ENCODE measurements around the gene SLC38A5. TPM values are rescaled to one million over a fixed set of nuclear protein-coding genes. Genes with fewer than 3 reads are reported as not detected.
"Not testable (repeated sequence)": the region's sequence is repeated elsewhere in the genome, so short reads cannot be mapped to it uniquely, and the experiment has no call there.

The SLC38A5 gene
- 1.6 TPM in 1 of 2 replicates, not detected in the other for total RNA-seq
- polyA plus RNA-seq, result 0.16 TPM in 1 of 2 replicates, not detected in the other

- peaks cover 28% of the 10 kb centered on the region for H3K27me3 ChIP-seq
- no peak within 1 kb of the TSS for H3K4me3 ChIP-seq
- no peaks in the 10 kb centered on the region for H3K36me3 ChIP-seq
- no peak for TF ChIP-seq CTCF (IDR thresholded peaks at IDR 0.05; ENCODE audit: low read depth, low read length)
- H3K4me1 ChIP-seq (ENCODE audit: low read depth), result no peaks in the 10 kb centered on the region
- DNase-seq (ENCODE audit: low read depth in 1 of 2, low spot score in 1 of 2), result no peak
- H3K27ac ChIP-seq, result no peak within 1 kb of the TSS
- no peaks in the 10 kb centered on the region for H3K9me3 ChIP-seq (ENCODE audit: low read depth)
Observed at GRCh38 chrX:48470110-48470832, at the start of gene SLC38A5. TSS of gene SLC38A5 (minus strand) at chrX:48470260. CDS start at chrX:48467924, 2,336 bp downstream.

GRCh38 chrX:48519481-48519880 is 49.4 kb upstream of the SLC38A5 start:
- DNase-seq (ENCODE audit: low read depth in 1 of 2, low spot score in 1 of 2); H3K27ac ChIP-seq; H3K36me3 ChIP-seq; H3K4me3 ChIP-seq; H3K9me3 ChIP-seq (ENCODE audit: low read depth); H3K4me1 ChIP-seq (ENCODE audit: low read depth); H3K27me3 ChIP-seq: not testable (repeated sequence)

GRCh38 chrX:48516987-48517386 is 46.9 kb upstream of the SLC38A5 start:
- H3K4me3 ChIP-seq, result no peak overlapping the region
- no peaks in the 10 kb centered on the region for H3K27me3 ChIP-seq
- no peak for TF ChIP-seq CTCF (IDR thresholded peaks at IDR 0.05; ENCODE audit: low read depth, low read length)
- H3K9me3 ChIP-seq (ENCODE audit: low read depth), result no peaks in the 10 kb centered on the region
- H3K36me3 ChIP-seq, result no peaks in the 10 kb centered on the region
- no peak for DNase-seq (ENCODE audit: low read depth in 1 of 2, low spot score in 1 of 2)
- H3K4me1 ChIP-seq (ENCODE audit: low read depth), result no peaks in the 10 kb centered on the region
- no peak overlapping the region for H3K27ac ChIP-seq

GRCh38 chrX:48516285-48516684 is 46.2 kb upstream of the SLC38A5 start:
- no peaks in the 10 kb centered on the region for H3K9me3 ChIP-seq (ENCODE audit: low read depth)
- TF ChIP-seq CTCF (IDR thresholded peaks at IDR 0.05; ENCODE audit: low read depth, low read length), result no peak
- H3K36me3 ChIP-seq, result no peaks in the 10 kb centered on the region
- no peaks in the 10 kb centered on the region for H3K4me1 ChIP-seq (ENCODE audit: low read depth)
- no peak overlapping the region for H3K27ac ChIP-seq
- H3K27me3 ChIP-seq, result no peaks in the 10 kb centered on the region
- no peak overlapping the region for H3K4me3 ChIP-seq
- DNase-seq (ENCODE audit: low read depth in 1 of 2, low spot score in 1 of 2), result no peak

GRCh38 chrX:48515842-48516241 is 45.8 kb upstream of the SLC38A5 start:
- Histone ChIP-seq H3K4me3 (no peak overlapping the region), H3K27ac (no peak overlapping the region), H3K27me3 (no peaks in the 10 kb centered on the region), H3K9me3 (ENCODE audit: low read depth) (no peaks in the 10 kb centered on the region), H3K4me1 (ENCODE audit: low read depth) (no peaks in the 10 kb centered on the region), H3K36me3 (no peaks in the 10 kb centered on the region)
- DNase-seq (ENCODE audit: low read depth in 1 of 2, low spot score in 1 of 2), result no peak
- no peak for TF ChIP-seq CTCF (IDR thresholded peaks at IDR 0.05; ENCODE audit: low read depth, low read length)

GRCh38 chrX:48514868-48515460 is 44.9 kb upstream of the SLC38A5 start:
- Histone ChIP-seq H3K4me3 (no peak overlapping the region), H3K27ac (no peak overlapping the region), H3K27me3 (no peaks in the 10 kb centered on the region), H3K4me1 (ENCODE audit: low read depth) (no peaks in the 10 kb centered on the region), H3K36me3 (no peaks in the 10 kb centered on the region), H3K9me3 (ENCODE audit: low read depth) (no peaks in the 10 kb centered on the region)
- no peak for TF ChIP-seq CTCF (IDR thresholded peaks at IDR 0.05; ENCODE audit: low read depth, low read length)
- DNase-seq (ENCODE audit: low read depth in 1 of 2, low spot score in 1 of 2), result no peak

All from cardiac muscle cell (in vitro differentiated cells and primary cell).